GM21526 (cell line): ENCODE data around the gene HOXC4.
"Not testable (repeated sequence)": the region's sequence is repeated elsewhere in the genome, so short reads cannot be mapped to it uniquely, and the experiment has no call there.

Experiments used
- ATAC-seq: cut with Tn5 transposase; IDR thresholded peaks from one replicate; pipeline ENCODE4 v1.9.1; 2021; ENCODE audit warnings: moderate library complexity; ENCODE audit not compliant: unreplicated experiment, low FRiP score

Gene HOXC4

GRCh38 chr12:54081581-54082396 is 28.2 kb downstream of the HOXC4 start:
- not testable (repeated sequence) for ATAC-seq

GRCh38 chr12:54082397-54082892 is 28.8 kb downstream of the HOXC4 start:
- no peak for ATAC-seq

GRCh38 chr12:54088011-54088410 is 34.4 kb downstream of the HOXC4 start:
- not testable (repeated sequence) for ATAC-seq

GRCh38 chr12:54089465-54089864 is 35.8 kb downstream of the HOXC4 start:
- not testable (repeated sequence) for ATAC-seq

- not testable (repeated sequence) for ATAC-seq
Observed at GRCh38 chr12:54090312-54090711, 36.7 kb downstream of the HOXC4 start.

- ATAC-seq, result not testable (repeated sequence)
Observed at GRCh38 chr12:54092943-54093342, 39.3 kb downstream of the HOXC4 start.

- not testable (repeated sequence) for ATAC-seq
Observed at GRCh38 chr12:54095928-54096327, 42.3 kb downstream of the HOXC4 start.

- ATAC-seq, result not testable (repeated sequence)
Observed at GRCh38 chr12:54098644-54099043, 45.0 kb downstream of the HOXC4 start.

- ATAC-seq, result not testable (repeated sequence)
Observed at GRCh38 chr12:54100588-54100987, 47.0 kb downstream of the HOXC4 start.

GRCh38 chr12:54102223-54102622 is 48.6 kb downstream of the HOXC4 start:
- not testable (repeated sequence) for ATAC-seq

GRCh38 chr12:54103827-54104226 is 50.2 kb downstream of the HOXC4 start:
- ATAC-seq, result not testable (repeated sequence)
